HTR-8/SVneo (cell line): ENCODE results near the gene SERTAD2.

Experiments
- DNase-seq: peaks from one replicate; pipeline ENCODE4 v3.0.0; 2011; ENCODE audit warnings: low spot score, mixed read lengths; ENCODE audit not compliant: insufficient read length
- FAIRE-seq: peaks from 2 replicates; lab custom pipeline; 2011; peaks lifted over from hg19 to GRCh38; lab: Jason Lieb, UNC

SERTAD2 gene

GRCh38 chr2:64632835-64633819 is 20.6 kb downstream of the SERTAD2 start:
- no peak for DNase-seq
- no peak for FAIRE-seq

- no peak for FAIRE-seq
- no peak for DNase-seq
These were observed 21.9 kb downstream of the SERTAD2 start for GRCh38 chr2:64631771-64632170.

GRCh38 chr2:64630752-64631151 is 23.0 kb downstream of the SERTAD2 start:
- DNase-seq = no peak
- FAIRE-seq = no peak

GRCh38 chr2:64629875-64630274 is 23.8 kb downstream of the SERTAD2 start:
- FAIRE-seq (no peak), DNase-seq (no peak)

DNA sequence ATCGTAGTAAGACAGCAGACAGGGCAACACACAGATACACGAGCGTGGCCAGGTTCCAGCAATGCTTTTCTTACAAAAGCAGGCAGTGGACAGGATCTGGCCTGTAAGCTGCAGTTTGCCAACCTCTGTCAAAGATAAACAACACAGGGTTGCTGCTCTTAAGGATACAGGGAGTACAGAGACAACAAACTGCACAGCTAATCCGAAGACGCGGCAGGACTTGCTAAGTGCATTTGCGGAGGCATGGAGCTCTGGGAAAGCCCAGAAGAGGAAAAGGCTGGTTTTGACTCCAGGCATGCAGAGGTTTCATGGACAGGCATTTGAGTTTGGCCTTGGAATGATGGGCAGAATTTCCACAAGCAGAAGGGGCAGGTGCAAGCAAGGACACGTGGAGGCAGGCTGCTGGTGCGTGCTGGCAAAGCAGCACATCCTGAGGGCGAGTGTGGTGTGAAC is 24.4 kb downstream of the SERTAD2 start:
- FAIRE-seq (no peak), DNase-seq (no peak)

GRCh38 chr2:64627860-64628841 is 25.6 kb downstream of the SERTAD2 start:
- FAIRE-seq (no peak), DNase-seq (no peak)

GRCh38 chr2:64626963-64627760 is 26.6 kb downstream of the SERTAD2 start:
- FAIRE-seq (no peak), DNase-seq (no peak)

- FAIRE-seq = no peak
- no peak for DNase-seq
These were observed 27.4 kb downstream of the SERTAD2 start for GRCh38 chr2:64626146-64626809.

DNA sequence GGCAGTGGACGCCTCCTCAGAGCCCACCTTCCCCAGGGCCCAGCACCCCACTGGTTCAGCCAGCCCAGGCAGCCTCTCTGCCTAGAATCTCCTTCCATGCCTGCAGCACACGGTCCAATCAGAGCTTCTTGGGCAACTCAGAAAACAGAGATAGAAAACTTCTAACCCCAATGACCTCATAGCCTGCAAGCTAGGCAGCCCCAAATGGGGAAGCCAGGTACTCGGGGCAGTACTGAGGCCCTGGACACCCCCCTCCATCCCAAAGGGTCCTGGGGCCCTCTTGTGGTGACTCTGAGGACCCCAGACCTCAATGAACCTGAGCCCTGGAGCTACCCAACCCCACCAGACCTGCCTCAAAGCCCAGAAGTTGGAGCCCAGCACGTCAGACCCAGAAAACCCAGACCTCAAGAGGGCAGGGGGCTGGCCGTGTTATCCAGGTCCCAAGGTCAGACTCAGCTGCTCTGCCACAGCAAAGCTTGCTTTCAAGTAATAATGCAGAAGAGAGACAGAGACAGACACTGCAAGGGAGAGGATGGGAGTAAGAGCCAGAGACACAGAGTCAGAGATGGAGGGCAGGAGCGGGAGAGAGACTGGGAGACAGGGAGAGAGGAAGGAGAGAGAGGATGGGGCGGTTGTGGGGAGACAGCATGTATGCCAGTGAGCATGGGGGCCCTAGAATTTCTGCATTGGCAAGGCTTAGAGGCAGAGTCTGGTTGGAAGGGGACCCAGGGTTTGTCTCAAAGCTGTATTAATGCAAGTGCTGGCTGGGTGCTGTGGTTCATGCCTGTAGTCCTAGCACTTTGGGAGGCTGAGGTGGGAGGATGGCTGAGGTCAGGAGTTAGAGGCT is 28.2 kb downstream of the SERTAD2 start:
- FAIRE-seq = no peak
- DNase-seq = no peak

- no peak for FAIRE-seq
These were observed 28.9 kb downstream of the SERTAD2 start for GRCh38 chr2:64624862-64625261.

GRCh38 chr2:64624108-64624610 is 29.6 kb downstream of the SERTAD2 start:
- FAIRE-seq = no peak
- DNase-seq = no peak

More at GRCh38 chr2:64624862-64625261, 28.9 kb downstream of the SERTAD2 start:
- DNase-seq = no peak

- FAIRE-seq (no peak), DNase-seq (no peak)
These were observed 30.4 kb downstream of the SERTAD2 start for GRCh38 chr2:64623242-64623850.

DNA sequence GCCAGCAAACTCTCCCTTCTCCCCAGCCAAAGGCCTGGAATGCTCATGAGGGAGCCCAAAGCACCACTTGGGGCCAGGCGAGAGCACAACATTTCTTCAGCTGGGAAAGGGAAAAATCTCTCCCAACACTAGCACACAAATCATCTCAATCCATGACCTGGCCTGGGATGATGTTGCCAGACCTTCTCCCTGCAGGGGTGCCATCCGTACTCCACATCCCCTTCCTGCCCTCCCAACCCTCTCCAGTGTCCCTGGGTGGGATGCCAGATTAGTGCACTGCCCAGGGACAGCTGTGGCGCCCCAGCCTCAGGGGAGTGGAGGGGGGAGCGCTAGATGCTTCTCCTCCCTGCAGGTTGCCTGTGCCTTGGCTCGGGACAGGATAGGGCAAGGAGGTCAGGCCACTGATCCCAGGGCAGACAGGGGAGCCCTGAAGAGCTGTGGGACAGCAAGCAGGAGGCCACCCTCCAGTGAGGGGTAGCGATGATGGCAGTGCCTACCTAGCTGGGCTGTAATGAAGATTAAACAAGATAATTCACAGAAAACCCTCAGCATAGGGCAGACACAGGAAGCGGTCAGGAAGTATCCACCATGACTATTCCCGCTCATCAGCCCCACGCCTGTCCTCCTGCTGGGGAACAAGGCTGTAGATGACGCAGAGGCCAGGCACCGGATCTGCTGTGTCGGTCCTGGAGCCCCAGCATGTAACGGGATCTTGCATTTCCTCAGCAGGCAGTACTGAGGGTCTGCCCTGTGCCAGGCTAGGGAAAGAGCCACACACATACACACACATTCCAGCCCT is 31.1 kb downstream of the SERTAD2 start:
- FAIRE-seq = no peak
- DNase-seq = no peak

- DNase-seq (no peak), FAIRE-seq (no peak)
These were observed 33.1 kb downstream of the SERTAD2 start for GRCh38 chr2:64620661-64621060.

DNA sequence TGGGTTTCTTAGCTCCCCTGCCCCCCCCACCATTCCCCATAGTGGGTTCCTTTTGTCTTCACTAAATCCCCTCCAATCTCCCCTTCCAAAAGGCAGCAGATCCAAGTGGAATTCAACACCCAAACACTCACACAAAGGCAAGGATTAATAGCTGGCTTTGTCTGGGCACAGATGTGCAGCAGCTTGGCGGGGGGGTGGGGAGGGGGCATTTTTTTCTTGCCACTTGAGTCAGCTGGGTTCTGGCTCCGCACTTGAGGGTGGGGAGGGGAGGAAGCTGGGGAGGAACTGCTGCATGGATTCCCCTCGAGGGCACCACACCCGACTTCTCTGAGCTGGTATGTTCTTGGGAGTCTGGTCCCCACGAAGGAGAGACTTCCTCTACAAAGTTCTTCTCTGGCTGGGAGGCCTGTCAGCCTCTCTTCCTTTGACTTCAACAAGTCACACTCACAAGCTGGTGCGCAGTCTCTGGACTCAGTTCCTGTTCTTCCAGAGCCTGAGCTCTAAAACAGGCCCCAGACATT is 36.0 kb downstream of the SERTAD2 start:
- DNase-seq = no peak
- no peak for FAIRE-seq

GRCh38 chr2:64615844-64616536 is 37.7 kb downstream of the SERTAD2 start:
- FAIRE-seq = no peak

More at GRCh38 chr2:64615844-64616536, 37.7 kb downstream of the SERTAD2 start:
- DNase-seq = no peak
